Activated T-cell treated with anti-CD3 and anti-CD28 coated beads, Interleukin-2, amount 50 U/mL, for 48 hours (primary cell): ENCODE results near the gene USP3.

Experiments
- DNase-seq, 2 experiments: peaks; one replicate each; pipeline ENCODE4 v3.0.0-alpha.2; 2020

Gene USP3

DNA sequence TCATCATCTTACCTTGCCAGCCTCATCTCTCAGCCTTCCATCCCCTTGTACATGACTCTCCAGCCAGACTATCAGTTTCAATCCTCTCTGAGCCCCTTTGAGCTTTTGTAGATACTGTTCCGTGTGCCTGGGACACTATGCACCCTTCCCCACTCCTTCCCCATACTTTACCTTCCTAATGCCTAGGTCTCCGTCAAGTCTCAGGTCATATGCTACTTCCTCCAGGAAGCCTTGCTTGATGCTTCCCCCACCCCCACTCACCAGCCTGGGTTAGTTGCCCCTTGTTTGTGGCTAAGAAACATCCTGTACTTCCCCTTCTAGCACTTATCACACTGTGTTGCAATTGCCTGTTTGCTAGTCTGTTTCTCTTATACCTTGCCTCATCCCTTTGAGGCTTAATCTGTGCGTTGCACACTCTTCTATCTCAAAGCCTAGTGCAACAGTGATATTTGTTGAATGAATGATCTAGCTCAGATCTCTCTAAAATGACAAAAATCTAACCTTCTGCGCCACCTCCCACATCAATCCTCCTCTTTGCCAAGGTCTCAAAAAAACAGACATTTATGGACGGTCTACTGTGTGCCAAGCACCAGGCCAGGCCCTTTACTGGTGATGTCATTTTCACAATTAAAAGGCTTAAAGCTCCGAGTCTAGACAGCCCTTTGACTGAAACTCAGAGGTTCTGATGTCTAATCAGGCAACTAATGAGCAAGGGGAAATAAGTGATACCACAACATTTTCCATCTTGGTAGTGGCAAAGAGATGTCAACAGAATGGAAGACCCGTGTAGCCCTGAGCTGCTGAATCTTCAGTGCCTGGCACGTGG lies 6.5 kb upstream of the USP3 start:
- peak; percentile 67 to 69 for DNase-seq

DNA sequence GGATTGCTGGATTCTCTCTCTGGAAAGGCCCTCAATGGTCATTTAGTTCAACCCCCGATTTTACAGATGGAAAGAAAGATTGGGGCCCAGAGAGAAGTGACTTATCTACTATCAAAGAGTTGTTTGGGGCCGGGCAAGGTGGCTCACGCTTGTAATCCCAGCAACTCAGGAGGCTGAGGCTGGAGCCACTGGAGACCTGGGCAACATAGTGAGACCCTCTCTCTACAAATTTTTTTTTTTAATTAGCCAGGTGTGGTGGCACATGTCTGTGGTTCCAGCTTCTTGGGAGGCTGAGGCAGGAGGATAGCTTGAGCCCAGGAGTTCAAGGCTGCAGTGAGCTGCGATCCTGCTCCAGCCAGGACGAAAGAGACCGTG lies 5.2 kb upstream of the USP3 start:
- no peak for DNase-seq

- DNase-seq = no peak
Measured at GRCh38 chr15:63499611-63500010, 4.8 kb upstream of the USP3 start.

GRCh38 chr15:63500265-63501250 lies 3.8 kb upstream of the USP3 start:
- DNase-seq = no peak

- peak in 1 of 2 experiments; percentile 57 for DNase-seq
Measured at GRCh38 chr15:63501256-63502089, 2.9 kb upstream of the USP3 start.

- DNase-seq = no peak
Measured at GRCh38 chr15:63502137-63502766, 2.1 kb upstream of the USP3 start.

GRCh38 chr15:63502843-63503738 lies 1.3 kb upstream of the USP3 start:
- DNase-seq = peak; percentile 82 to 85

DNA sequence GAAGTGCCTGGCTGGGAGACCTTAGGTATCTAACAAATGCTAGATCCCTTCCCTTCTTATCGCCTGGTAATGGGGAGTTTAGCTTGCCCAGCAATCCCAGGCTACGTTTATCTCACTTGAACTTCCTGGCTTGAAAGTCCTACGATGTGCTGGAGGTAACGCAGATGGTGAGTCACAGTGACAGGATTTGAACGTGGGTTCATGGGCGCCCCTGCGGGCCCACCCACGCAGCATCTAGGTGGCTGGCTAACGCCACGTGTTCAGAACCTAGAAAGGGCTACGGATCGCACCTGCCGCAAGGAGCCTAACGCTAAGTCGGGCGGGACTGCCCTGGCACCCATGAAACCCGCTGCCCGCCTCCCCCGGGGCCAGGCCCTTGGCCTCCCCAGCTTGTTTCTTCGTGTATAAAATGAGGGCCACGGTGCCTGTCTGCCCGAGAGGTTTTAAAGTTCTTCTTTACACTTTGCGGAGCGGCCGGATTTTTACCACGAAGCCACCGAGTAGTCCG lies 600 bp upstream of the USP3 start:
- DNase-seq = peak; percentile 88 to 91

GRCh38 chr15:63504979-63505841 lies 817 bp downstream of the USP3 start:
- peak; percentile 60 to 67 for DNase-seq

GRCh38 chr15:63505842-63506222 lies 1.4 kb downstream of the USP3 start:
- DNase-seq = no peak

- DNase-seq = no peak
Measured at GRCh38 chr15:63506537-63507035, 2.2 kb downstream of the USP3 start.

- DNase-seq = no peak
Measured at GRCh38 chr15:63507878-63508818, 3.8 kb downstream of the USP3 start.

GRCh38 chr15:63509056-63509954 lies 4.9 kb downstream of the USP3 start:
- DNase-seq = no peak

DNA sequence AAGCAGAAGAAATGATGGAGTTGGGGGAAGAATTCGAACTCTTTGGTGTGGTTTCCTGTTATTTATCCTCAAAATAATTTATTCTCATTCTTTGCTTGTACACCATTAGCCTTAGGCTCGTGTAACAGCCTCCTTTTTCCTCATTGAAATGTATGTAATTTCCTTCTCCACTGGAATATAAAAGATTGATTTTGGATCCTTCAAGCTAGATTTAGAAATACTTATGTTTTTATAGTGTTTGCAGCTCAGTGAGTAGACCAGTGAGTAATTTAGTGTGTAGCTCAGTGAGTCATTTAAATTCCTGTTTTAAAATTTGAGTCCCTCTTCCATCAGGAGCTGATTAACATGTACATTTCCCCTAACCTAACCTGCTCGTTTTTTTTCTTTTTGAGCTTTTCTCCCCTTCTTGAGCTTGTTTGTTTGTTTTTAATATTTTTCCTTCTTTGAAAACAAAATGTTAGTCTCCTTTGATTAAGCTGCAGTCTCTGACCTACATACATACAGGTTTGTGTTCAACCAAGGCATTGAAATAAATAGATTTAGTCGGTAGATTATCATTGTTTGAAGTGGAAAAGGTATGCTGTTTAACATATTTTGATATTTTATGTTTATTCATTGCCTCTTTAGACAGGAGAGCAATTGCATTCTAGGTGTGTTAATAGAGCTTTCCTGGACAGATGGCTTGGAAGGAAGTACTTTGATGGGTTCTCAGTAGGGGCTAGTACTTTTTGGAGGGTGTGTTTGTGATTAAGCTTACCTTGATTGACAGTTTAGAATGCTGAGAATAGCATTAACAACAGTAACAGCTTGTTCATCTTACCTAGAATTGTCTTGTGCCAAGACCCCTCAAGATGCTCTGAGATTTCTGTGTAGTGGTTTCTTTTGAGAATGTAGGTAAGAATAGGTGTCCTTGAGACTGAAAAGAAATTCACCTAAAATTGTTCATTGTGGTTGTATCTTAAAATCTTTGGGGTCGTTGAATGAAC lies 5.9 kb downstream of the USP3 start:
- DNase-seq = no peak

DNA sequence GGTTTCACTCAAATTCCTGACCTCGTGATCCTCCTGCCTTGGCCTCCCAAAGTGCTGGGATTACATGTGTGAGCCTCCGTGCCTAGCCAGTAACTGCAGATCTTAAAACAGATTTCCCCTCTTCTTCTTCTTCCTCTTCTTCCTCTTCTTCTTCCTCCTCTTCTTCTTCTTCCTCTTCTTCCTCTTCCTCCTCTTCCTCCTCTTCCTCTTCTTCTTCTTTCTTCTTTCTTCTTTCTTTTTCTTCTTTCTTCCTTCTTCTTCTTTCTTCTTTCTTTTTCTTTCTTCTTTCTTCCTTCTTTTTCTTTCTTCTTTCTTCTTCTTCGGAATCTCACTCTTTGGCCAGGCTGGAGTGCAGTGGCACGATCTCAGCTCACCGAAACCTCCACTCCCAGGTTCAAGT lies 7.8 kb downstream of the USP3 start:
- no peak for DNase-seq

DNA sequence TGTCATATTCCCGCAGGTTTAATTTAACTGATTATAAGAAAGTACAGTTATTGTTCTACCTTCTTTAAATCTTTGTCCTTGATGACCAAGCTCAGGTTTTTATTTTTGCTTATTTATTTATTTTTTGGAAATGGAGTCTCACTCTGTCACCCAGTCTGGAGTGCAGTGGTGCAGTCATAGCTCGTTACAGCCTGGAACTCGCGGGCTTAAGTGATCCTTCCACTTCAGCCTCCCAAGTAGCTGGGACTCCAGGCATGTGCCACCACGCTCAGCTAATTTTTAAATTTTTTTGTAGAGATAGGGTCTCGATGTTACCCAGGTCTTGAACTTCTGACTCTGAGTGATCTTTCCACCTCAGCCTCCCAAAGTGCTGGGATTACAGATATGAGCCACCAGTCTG lies 8.9 kb downstream of the USP3 start:
- DNase-seq = no peak
